HFF-Myc (cell line): ENCODE data around the gene PKMYT1.

Experiments
- DNase-seq: peaks from one replicate; pipeline ENCODE4 v3.0.0-alpha.2; 2011; ENCODE audit warnings: low read depth; ENCODE audit errors: extremely low read depth
- H3K4me3 ChIP-seq: replicated peaks from 2 replicates; pipeline ENCODE4 v1.5.1; 2011; ENCODE audit warnings: low read depth, mild to moderate bottlenecking, control low read depth, low read length
- CTCF ChIP-seq: IDR thresholded peaks from 2 replicates; pipeline ENCODE4 v1.5.1; 2012; ENCODE audit warnings: mild to moderate bottlenecking, low read depth, low read length, control low read depth; ENCODE audit errors: missing control alignments

PKMYT1 gene

GRCh38 chr16:3026609-3027488 is 46.6 kb upstream of the PKMYT1 start:
- H3K4me3 ChIP-seq: no peak overlapping the region
- TF ChIP-seq CTCF: no peak
- no peak for DNase-seq

- TF ChIP-seq CTCF: no peak
- DNase-seq: no peak
Observed at GRCh38 chr16:3026003-3026378, 45.7 kb upstream of the PKMYT1 start.

GRCh38 chr16:3025032-3026002 is 45.1 kb upstream of the PKMYT1 start:
- no peak for TF ChIP-seq CTCF
- no peak for DNase-seq
- no peak overlapping the region for H3K4me3 ChIP-seq

More at GRCh38 chr16:3026003-3026378, 45.7 kb upstream of the PKMYT1 start:
- H3K4me3 ChIP-seq: no peak overlapping the region

GRCh38 chr16:3023669-3024478 is 43.6 kb upstream of the PKMYT1 start, which contains the start of the genes HCFC1R1 and THOC6:
TSS of gene HCFC1R1 (minus strand) at chr16:3023942. CDS start at chr16:3023941, 1 bp downstream.
TSS of gene THOC6 (plus strand) at chr16:3024035. CDS start at chr16:3024327, 292 bp downstream.
- peak; percentile 94 for DNase-seq
- TF ChIP-seq CTCF: no peak
- H3K4me3 ChIP-seq: peak within 1 kb of the TSS; percentile 96

- peak; percentile 53 for DNase-seq
- no peak for TF ChIP-seq CTCF
- peak overlapping the region; percentile 96 for H3K4me3 ChIP-seq
Observed at GRCh38 chr16:3023415-3023668, 43.1 kb upstream of the PKMYT1 start.

- DNase-seq: no peak
Observed at GRCh38 chr16:3022684-3023414, 42.6 kb upstream of the PKMYT1 start.

More at GRCh38 chr16:3022684-3023414, 42.6 kb upstream of the PKMYT1 start:
- peak overlapping the region; percentile 96 for H3K4me3 ChIP-seq
- no peak for TF ChIP-seq CTCF
